ENCODE data around the gene KIFC1. TPM values are rescaled to one million over a fixed set of nuclear protein-coding genes. Genes with fewer than 3 reads are reported as not detected.

KIFC1 gene
- total RNA-seq, 1 donor from 2014 or later, result 19.0 TPM

DNA sequence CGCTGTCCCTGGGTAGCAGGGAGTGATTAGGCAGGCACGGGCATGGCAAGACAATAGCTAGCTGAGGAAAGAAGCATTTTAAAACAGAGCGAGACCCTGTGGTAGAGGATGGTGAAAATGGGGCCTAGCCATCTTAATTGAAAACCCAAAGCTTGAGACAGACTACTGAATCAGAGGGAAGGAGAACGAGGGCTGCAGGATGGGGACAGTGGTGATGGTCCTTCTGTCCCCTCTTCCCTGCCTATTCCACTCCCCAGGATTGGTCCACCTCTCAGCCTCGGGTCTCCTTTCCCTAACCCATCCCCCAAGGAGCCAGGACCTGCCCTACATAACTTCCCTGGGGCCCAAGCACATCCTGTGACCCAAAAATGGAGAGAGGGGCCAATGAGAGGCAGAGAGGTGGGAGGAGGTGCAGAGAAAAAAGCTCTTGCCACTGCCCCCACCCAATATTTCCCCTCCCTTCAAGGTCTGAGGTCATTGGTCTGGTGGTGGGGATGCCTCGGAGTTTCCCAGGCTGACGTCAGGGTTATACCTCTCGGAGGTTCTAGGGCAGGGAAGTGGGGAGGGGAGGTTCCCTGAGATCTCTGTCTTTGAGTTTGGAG lies 27.2 kb downstream of the KIFC1 start:
- TF ChIP-seq, protein P1, sequence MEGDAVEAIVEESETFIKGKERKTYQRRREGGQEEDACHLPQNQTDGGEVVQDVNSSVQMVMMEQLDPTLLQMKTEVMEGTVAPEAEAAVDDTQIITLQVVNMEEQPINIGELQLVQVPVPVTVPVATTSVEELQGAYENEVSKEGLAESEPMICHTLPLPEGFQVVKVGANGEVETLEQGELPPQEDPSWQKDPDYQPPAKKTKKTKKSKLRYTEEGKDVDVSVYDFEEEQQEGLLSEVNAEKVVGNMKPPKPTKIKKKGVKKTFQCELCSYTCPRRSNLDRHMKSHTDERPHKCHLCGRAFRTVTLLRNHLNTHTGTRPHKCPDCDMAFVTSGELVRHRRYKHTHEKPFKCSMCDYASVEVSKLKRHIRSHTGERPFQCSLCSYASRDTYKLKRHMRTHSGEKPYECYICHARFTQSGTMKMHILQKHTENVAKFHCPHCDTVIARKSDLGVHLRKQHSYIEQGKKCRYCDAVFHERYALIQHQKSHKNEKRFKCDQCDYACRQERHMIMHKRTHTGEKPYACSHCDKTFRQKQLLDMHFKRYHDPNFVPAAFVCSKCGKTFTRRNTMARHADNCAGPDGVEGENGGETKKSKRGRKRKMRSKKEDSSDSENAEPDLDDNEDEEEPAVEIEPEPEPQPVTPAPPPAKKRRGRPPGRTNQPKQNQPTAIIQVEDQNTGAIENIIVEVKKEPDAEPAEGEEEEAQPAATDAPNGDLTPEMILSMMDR (IDR thresholded peaks at IDR 0.05; ENCODE audit: unreplicated experiment), result no peak
- peak overlapping the region; percentile 96 for H3K4me3 Mint-ChIP-seq (ENCODE audit: unreplicated experiment)
- H3K27me3 Mint-ChIP-seq (ENCODE audit: unreplicated experiment), result peaks cover 15% of the 10 kb centered on the region
- H3K27ac Mint-ChIP-seq (ENCODE audit: unreplicated experiment), result peak overlapping the region; percentile 97
- DNase-seq (ENCODE audit: low spot score), result no peak
- peaks cover 53% of the 10 kb centered on the region for H3K4me1 Mint-ChIP-seq (ENCODE audit: unreplicated experiment)
- H3K9me3 Mint-ChIP-seq (ENCODE audit: unreplicated experiment), result no peaks in the 10 kb centered on the region
- H3K36me3 Mint-ChIP-seq (ENCODE audit: low read depth, unreplicated experiment), result peaks cover 30% of the 10 kb centered on the region

DNA sequence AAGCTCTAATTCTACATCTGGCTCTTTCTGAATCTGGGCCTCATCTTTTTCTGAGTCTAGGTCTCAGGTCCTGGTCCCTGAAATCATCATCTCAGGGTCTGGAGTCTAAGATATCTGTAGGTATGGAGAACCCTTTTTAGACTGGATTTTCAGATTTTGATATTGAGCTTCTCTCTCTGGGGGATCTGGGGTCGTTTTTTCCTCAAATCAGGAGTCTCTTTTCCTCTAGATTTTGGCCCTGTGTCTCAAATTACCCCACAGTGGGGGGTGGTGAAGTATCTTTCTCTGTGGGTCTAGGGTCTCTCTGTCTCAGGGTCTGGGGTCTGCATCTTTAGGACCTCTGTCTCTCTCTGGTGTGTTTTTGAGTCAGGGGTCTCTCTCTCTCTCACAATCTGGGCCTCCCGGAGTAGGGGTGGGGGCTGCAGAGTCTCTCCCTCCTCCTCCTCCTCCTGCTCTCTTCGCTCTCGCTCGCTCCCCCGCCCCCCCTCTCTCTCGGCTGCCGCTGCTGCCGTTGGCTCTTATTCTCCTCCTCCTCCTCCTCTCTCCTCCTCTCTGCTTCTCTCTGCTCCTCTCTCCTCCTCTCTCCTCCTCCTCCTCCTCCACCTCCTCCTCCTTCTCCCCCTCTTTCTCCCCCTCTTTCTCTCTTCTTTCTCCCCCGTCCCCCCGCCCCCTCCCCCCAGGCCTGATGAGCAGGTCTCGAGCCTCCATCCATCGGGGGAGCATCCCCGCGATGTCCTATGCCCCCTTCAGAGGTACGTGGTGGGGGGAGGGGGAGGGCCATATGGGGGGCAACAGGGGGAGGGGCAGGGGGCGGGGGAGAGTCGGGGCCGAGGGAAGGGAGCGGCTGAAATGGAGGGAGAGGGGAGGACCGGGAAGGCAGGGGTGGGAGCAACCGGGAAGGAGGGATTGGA lies 28.2 kb downstream of the KIFC1 start, which contains the start of gene SYNGAP1:
Gene SYNGAP1 (plus strand): TSS at position 486 of the 911 bp plus-strand sequence. CDS start 200 bp downstream, at position 686.
- Mint-ChIP-seq H3K4me1 (ENCODE audit: unreplicated experiment) (peaks cover 57% of the 10 kb centered on the region), H3K36me3 (ENCODE audit: low read depth, unreplicated experiment) (peaks cover 26% of the 10 kb centered on the region), H3K4me3 (ENCODE audit: unreplicated experiment) (peak within 1 kb of the TSS; percentile 87), H3K27ac (ENCODE audit: unreplicated experiment) (peak within 1 kb of the TSS; percentile 97), H3K9me3 (ENCODE audit: unreplicated experiment) (no peaks in the 10 kb centered on the region), H3K27me3 (ENCODE audit: unreplicated experiment) (peaks cover 19% of the 10 kb centered on the region)
- DNase-seq (ENCODE audit: low spot score), result no peak
- TF ChIP-seq, protein P1 (IDR thresholded peaks at IDR 0.05; ENCODE audit: unreplicated experiment), result no peak

DNA sequence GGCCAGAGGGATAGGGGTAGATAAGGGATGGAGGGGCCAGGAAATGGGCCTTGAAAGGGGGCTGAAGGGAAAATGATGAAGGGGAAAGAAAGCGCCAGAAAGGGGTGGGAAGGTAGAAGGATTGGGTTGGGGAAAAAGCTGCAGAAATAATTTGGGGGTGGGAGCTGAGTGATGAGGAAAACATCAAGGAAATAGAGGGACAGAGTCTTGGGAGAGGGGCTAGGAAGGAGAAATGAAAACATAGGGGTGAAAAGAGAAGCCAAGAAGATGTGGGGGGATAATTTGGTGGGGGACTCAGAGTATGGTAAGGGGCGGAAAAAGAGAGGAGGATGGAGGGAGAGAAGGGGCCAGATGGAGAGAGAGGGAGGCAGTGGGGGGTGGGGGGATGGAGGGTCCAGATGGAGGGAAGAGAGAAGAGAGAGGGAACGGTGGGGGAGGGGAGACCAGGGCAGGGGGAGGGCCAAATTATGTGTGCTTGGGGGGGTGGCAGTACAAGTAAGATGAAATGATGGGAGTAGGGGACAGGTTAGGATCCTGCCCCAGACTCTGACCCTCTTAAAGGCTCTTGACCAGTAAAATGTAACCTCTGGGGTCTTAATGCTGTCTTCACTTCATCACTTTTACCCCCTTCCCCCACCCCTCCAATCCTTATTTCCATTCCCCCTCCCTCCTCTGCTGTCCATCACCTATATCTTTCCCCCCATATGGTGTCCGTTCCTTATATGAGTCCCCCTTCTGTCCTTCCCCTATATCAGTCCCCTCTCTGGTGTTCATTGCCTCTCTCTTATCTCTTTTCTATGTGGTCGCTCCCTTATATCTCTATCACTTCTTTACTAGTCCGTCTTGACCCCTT lies 29.1 kb downstream of the KIFC1 start:
- DNase-seq (ENCODE audit: low spot score), result no peak
- Mint-ChIP-seq H3K9me3 (ENCODE audit: unreplicated experiment) (no peaks in the 10 kb centered on the region), H3K36me3 (ENCODE audit: low read depth, unreplicated experiment) (peaks cover 22% of the 10 kb centered on the region), H3K27me3 (ENCODE audit: unreplicated experiment) (peaks cover 18% of the 10 kb centered on the region), H3K27ac (ENCODE audit: unreplicated experiment) (peak overlapping the region; percentile 49), H3K4me3 (ENCODE audit: unreplicated experiment) (peak overlapping the region; percentile 87), H3K4me1 (ENCODE audit: unreplicated experiment) (peaks cover 56% of the 10 kb centered on the region)
- TF ChIP-seq, protein P1 (IDR thresholded peaks at IDR 0.05; ENCODE audit: unreplicated experiment), result no peak

DNA sequence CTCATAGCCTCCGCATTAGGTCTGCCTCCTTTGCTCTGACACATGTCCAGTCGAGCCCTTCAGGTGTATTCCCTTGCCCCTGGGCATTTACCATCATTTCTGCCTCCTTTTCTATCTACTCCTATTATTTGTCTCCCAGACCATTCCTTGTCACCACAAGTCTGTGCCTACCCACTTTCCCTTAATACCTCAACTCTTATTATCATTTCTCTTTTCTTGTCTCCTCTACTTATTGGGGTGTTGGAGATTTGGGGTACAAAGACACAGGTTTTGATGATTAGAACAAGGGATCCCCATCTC lies 29.7 kb downstream of the KIFC1 start:
- peaks cover 52% of the 10 kb centered on the region for H3K4me1 Mint-ChIP-seq (ENCODE audit: unreplicated experiment)
- peaks cover 17% of the 10 kb centered on the region for H3K27me3 Mint-ChIP-seq (ENCODE audit: unreplicated experiment)
- H3K9me3 Mint-ChIP-seq (ENCODE audit: unreplicated experiment), result no peaks in the 10 kb centered on the region
- H3K36me3 Mint-ChIP-seq (ENCODE audit: low read depth, unreplicated experiment), result peaks cover 16% of the 10 kb centered on the region
- TF ChIP-seq, protein P1 (IDR thresholded peaks at IDR 0.05; ENCODE audit: unreplicated experiment), result no peak
- no peak for DNase-seq (ENCODE audit: low spot score)
- H3K27ac Mint-ChIP-seq (ENCODE audit: unreplicated experiment), result peak overlapping the region; percentile 49
- H3K4me3 Mint-ChIP-seq (ENCODE audit: unreplicated experiment), result peak overlapping the region; percentile 23

Measured in endothelial cell (in vitro differentiated cells).